ENCODE measurements around the gene GFM1.

GFM1 gene

DNA sequence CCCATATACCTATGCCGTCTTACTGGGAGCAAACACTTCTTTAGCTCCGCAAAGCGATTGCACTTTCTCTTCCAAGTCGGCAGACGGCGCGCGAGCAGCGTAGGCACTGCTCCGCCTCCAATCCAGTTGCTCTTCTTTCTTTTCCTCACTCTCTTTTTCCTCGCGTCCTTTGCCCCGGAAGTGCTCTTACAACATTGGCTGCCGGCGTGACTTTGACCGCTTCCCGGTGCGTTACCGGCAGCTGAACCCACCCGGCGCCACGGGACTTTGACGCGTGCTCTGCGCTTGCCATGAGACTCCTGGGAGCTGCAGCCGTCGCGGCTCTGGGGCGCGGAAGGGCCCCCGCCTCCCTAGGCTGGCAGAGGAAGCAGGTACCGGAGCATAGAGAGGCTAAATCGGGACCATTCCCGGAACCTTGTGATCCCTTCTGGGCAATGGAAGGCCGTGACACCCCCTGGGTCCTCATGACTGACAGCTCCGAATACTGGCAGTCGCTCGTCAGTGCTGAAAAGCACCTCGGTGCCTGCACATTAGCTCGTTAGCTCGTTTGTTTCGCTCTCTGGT lies at the start of gene GFM1:
TSS of gene GFM1 (plus strand) at position 183 of the 564 bp plus-strand sequence. CDS start at position 291, 108 bp downstream.
- DNase-seq (ENCODE audit: low read depth in 2 of 2, low spot score in 1 of 2), result peak; percentile 53 to 73

- no peak for DNase-seq (ENCODE audit: low read depth in 2 of 2, low spot score in 1 of 2)
Observed at GRCh38 chr3:158600787-158601186, 43.5 kb upstream of the GFM1 start.

GRCh38 chr3:158602227-158602626 lies 42.1 kb upstream of the GFM1 start:
- no peak for DNase-seq (ENCODE audit: low read depth in 2 of 2, low spot score in 1 of 2)

DNA sequence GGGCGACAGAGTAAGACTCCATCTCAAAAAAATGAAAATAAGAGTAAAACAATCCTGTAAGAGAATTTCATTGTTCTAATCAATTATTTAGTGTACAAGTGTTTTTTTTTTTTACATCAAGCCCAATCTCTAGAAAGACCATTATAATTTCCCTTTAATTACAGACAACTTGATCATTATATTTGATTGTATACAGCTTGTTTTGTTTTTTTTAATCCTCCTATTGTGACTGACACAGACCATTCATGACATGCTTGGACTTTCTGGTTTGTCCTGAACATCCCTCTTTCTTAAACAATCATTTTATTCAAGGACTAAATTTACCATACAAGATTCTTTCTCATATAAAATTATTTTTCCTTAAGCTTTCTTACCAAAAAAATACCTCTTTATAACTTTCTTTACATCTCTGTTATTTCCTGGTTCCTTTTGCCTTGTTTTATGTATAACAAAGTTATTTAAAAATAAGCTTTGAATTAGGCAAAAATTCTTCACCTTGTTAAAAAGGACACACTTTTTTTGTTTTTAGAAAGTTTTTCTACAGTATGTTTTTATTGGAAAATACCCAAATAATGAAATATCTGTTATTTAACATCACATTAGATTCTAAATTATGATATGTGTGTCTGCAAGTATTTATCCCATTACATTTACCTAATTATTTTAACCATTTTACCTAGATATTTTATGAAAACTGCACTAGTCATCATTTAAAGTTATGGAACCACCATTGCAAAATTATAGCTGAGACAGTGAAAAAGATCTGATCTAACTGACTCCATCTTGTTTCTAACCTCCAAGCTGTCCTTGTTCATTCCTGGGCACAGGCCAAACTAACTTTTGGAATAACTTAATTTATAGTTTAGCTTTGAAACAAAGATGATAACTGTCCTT lies 26.1 kb upstream of the GFM1 start:
- no peak for DNase-seq (ENCODE audit: low read depth in 2 of 2, low spot score in 1 of 2)

DNA sequence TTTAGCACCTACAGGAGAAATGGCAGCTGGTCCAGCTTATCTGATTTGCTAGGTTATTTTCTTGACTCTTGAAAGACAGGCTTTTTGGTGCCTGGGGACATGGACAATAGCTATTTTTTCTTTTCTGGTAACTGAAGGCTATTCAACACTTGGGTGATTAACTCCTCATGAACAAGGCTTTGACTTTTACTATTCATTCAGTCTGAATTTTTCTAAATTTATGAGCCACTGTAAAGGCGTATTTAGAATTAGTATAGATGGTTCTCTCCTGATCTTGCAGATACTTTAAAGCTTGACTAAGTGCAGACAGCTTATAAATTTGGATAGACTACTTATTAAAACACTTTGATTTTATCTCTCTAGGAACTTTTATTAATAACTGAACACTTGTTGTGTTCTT lies 18.4 kb upstream of the GFM1 start:
- DNase-seq (ENCODE audit: low read depth in 2 of 2, low spot score in 1 of 2), result no peak

- no peak for DNase-seq (ENCODE audit: low read depth in 2 of 2, low spot score in 1 of 2)
Observed at GRCh38 chr3:158631981-158632380, 12.3 kb upstream of the GFM1 start.

DNA sequence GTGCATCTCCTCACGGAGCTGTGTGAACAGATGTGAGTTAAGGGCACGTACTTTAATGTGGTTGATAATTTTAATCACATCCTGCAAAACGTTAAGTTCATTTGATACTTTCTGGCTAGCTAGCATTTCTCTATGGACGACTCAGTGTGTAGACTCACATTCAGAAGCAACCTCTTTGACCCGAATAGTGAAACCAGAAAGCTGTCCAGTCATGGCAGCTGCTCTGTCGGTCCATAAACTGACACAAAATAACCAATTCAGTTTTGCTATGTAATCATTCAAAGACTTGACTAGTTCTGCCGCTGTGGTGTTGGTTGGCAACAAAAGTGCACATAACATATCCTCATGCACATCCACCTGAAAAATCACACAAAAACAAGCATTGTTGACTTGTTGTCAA lies 3.7 kb upstream of the GFM1 start:
- DNase-seq (ENCODE audit: low read depth in 2 of 2, low spot score in 1 of 2), result no peak

DNA sequence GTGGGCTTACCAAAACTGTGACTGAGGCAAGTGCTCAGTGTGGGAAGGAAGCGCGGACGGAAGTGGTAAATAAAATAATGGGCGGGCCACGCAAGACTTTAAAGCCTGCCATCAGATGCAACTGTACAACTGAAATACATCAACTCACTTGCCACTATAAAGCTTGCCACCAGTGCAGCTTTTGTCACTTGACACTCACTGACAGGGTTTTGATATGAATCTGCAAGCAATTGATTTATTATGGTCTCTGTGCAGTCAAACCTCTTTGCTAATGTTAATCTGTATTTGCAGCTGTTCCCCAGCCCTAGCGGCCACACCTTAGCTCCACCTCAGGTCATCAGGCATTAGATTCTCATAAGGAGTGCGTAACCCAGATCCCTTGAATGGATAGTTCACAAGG lies 2.3 kb upstream of the GFM1 start:
- DNase-seq (ENCODE audit: low read depth in 2 of 2, low spot score in 1 of 2), result no peak

DNA sequence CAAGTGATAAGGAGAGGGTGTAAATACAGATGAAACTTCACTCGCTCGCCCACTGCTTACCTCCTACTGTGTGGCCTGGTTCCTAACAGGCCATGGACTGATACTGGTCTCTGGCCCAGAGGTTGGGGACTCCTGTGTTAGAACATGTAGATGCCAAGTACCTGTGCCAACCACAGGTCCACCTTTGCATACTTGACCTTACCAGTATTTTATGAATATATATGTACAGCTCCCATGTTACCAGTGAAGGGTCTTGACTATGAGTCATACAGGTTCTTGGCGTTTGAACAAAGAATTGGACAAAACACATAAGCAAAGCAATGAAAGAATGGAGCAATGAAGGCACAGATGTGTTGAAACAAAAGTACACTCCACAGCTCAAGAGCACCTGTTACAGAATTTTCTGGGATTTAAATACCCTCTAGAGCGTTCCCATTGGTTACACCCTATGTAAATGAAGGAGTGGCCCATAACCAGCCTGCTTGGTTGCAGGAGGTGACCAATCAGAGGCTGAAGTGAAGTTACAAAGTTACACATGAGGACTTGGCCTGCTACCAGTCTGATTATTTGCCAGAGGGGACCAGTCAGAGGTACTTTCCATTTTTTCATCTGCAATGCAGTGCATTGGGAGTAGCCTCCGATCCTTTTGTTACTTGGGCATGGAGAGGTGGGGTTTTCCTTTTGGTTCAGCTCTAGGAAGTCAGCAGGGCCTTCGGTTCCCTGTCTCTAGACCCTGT lies 1.7 kb upstream of the GFM1 start:
- DNase-seq (ENCODE audit: low read depth in 2 of 2, low spot score in 1 of 2), result no peak

DNA sequence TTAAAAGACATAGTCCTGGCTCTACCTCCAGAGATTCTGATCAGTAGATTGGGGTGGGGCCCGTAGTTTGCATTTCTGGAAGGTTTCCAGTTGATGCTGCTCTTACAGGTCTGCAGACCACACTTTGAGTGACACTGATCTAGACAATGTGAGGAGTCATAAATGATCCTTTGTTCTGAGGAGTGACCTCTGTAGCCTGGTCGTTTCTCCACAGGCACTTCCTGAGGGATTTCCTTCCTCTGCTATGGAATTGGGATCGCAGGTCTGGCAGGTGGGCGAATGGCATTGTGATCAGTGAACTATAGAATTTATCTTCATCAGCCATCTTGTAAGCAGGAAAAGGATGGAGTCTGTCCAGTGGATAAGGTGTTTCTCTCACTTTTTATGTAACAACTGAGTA lies 5.5 kb downstream of the GFM1 start:
- DNase-seq (ENCODE audit: low read depth in 2 of 2, low spot score in 1 of 2), result no peak

DNA sequence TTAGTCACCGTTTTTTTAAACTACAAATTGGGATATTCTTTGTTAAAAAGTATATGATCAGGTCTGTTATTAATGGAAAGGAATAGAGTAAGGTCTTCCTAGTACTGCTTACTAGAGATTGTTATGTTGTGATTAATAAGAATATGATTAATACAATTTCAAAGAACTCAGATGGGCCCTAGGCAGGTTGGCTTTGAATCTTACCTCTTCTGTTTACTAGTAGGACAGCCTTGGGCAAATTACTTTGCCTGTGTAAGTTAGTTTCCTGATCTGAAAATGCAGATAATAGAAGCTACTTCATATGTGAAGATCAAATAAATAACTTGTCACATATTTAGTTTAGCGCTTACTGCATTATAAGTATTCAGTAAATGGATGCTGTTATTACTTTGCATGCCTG lies 6.9 kb downstream of the GFM1 start:
- DNase-seq (ENCODE audit: low read depth in 2 of 2, low spot score in 1 of 2), result no peak

DNA sequence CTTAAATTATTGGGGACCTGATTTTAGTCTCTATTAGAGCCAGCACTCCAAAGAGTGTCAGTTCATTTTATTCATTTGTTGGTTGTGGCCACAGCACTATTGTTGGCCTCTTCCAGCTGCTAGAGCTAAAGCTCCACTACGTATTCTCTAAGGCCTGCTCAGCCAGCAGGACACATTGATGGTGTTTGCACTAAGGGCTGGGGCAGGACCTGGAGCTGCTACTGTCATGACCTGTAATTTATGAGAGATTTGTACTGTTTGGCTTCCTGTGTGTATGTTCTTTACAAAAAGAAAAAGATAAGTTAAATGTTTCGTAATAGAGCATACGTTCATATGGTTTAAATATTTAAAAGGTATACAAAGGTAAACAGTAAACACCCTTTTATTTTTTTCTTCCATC lies 8.1 kb downstream of the GFM1 start:
- DNase-seq (ENCODE audit: low read depth in 2 of 2, low spot score in 1 of 2), result no peak

DNA sequence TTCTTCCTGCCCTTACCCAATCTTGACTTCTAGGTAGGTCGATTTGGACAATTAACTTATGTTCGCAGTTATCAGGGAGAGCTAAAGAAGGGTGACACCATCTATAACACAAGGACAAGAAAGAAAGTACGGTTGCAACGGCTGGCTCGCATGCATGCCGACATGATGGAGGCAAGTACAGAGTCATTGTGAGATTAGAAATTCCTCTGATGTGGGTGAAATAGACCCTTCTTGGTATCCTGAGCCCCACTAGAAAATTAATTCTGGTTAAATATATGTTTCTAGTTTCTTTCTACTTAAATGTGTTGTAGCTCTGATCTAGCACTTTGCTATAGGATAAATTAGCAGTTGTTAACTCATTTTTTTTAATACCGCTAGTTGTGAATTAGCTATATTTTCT lies 14.6 kb downstream of the GFM1 start:
- DNase-seq (ENCODE audit: low read depth in 2 of 2, low spot score in 1 of 2), result no peak

GRCh38 chr3:158659454-158660237 lies 15.3 kb downstream of the GFM1 start:
- DNase-seq (ENCODE audit: low read depth in 2 of 2, low spot score in 1 of 2), result peak in 1 of 2 donors; percentile 17

- DNase-seq (ENCODE audit: low read depth in 2 of 2, low spot score in 1 of 2), result no peak
Observed at GRCh38 chr3:158660711-158661110, 16.4 kb downstream of the GFM1 start.

DNA sequence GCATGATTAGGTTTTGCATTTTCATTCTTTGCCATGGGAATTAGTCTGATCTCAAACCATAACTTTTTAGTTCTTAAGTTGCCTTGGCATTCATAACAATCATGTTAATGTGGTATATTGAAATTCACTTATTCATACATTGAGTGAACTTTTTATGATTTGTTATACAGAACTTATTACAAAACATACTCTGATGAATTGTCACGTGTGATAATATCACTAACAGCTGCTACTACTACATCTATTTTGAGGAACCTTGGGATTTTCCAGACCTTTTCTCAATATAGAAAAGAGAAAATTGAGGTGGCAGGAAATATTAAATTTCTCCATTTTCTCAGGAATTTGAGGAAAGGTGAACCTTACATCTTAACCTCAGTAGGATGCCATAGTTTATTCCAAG lies 18.9 kb downstream of the GFM1 start:
- DNase-seq (ENCODE audit: low read depth in 2 of 2, low spot score in 1 of 2), result no peak

GRCh38 chr3:158663832-158664231 lies 19.5 kb downstream of the GFM1 start:
- no peak for DNase-seq (ENCODE audit: low read depth in 2 of 2, low spot score in 1 of 2)

GRCh38 chr3:158666416-158666815 lies 22.1 kb downstream of the GFM1 start:
- no peak for DNase-seq (ENCODE audit: low read depth in 2 of 2, low spot score in 1 of 2)

DNA sequence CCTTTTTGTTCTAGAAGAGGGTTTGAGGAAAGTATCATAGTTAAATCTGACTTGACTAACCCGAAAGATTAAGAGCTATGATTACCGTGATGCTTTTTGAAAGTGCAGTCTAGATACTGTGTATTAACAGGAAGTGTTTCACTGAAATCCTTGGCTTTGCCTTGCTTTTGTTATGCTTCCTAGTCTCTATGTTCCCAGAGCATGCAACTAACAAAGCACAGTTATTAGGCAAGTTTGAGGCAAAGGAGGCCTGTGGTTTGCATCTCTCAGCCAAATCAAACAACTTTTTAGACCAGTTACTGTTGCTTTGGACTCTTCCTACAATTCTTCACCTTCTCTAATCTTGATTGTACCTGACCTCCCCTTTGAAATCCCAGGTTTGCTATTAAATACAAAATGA lies 24.2 kb downstream of the GFM1 start:
- no peak for DNase-seq (ENCODE audit: low read depth in 2 of 2, low spot score in 1 of 2)

DNA sequence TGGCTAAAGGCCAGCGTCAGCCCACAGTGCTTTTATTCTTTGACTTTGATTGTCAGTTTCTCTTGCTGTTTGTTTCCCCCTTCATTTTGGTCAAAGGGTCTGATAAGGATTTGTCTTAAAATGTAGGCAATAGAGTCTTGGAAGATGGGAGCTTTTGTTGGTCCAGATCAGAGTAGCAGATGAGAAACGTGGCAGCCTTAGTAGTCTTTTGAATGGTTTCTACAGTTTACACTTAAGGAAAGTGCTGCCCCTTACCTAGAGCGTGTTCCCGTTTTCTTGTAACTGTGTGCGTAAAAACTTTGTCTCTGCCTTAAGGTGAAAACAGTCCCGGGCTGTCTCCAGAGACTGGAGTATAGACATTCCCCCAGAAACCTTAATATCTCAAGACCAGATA lies 27.5 kb downstream of the GFM1 start:
- DNase-seq (ENCODE audit: low read depth in 2 of 2, low spot score in 1 of 2), result no peak

All from stimulated activated CD8-positive, alpha-beta memory T cell treated with anti-CD3 and anti-CD28 coated beads, Interleukin-4, amount 100 ng/mL, for 1 hour (primary cell).